GM12878 (cell line): ENCODE measurements around the gene GMDS. TPM values are rescaled to one million over a fixed set of nuclear protein-coding genes. Genes with fewer than 3 reads are reported as not detected.

Experiments
- BCL3 ChIP-seq: IDR thresholded peaks from 2 replicates; pipeline ENCODE4 v1.6.1; 2011; ENCODE audit warnings: borderline replicate concordance, low read depth, mild to moderate bottlenecking, moderate library complexity, low read length; ENCODE audit not compliant: insufficient read depth, poor library complexity, severe bottlenecking
- CEBPB ChIP-seq, 2 experiments: fragments of 150-350 bp in 1 of 2; IDR thresholded peaks; 2 replicates each; pipeline ENCODE4 v1.6.1; 2012 to 2014; ENCODE audit warnings: low read depth in 2 of 2, low read length in 2 of 2, borderline replicate concordance in 1 of 2, inconsistent platforms in 1 of 2
- GABPA ChIP-seq: IDR thresholded peaks from 2 replicates; pipeline ENCODE4 v1.6.1; 2014; ENCODE audit warnings: antibody characterized with exemption, low read depth, mild to moderate bottlenecking, inconsistent platforms
- MEF2B ChIP-seq: fragments of 450-650 bp; IDR thresholded peaks from 2 replicates; pipeline ENCODE4 v1.6.1; 2018; ENCODE audit warnings: mild to moderate bottlenecking, moderate library complexity; ENCODE audit not compliant: partially characterized antibody, poor library complexity, severe bottlenecking
- POLR2AphosphoS5 ChIP-seq: IDR thresholded peaks from 2 replicates; pipeline ENCODE4 v1.6.1; 2011; ENCODE audit warnings: mild to moderate bottlenecking, low read length, inconsistent platforms
- PRDM15 ChIP-seq: fragments of 450-650 bp; formaldehyde crosslinking; IDR thresholded peaks from 2 replicates; pipeline ENCODE4 v1.4.0; 2020; ENCODE audit warnings: mild to moderate bottlenecking, moderate library complexity
- SP1 ChIP-seq: IDR thresholded peaks from one replicate; pipeline ENCODE4 v1.6.1; 2011; ENCODE audit warnings: low read depth, low read length
- SREBF1 ChIP-seq: IDR thresholded peaks from 2 replicates; pipeline ENCODE4 v1.6.1; 2012; ENCODE audit warnings: mild to moderate bottlenecking, low read length
- SRF ChIP-seq, 2 experiments: IDR thresholded peaks; 2 replicates each; pipeline ENCODE4 v1.6.1; 2011; ENCODE audit warnings: low read depth in 2 of 2, low read length in 2 of 2, mild to moderate bottlenecking in 1 of 2, moderate library complexity in 1 of 2
- TCF12 ChIP-seq: IDR thresholded peaks from 2 replicates; pipeline ENCODE4 v1.6.1; 2011; ENCODE audit warnings: low read depth, mild to moderate bottlenecking, low read length
- TCF3 ChIP-seq: IDR thresholded peaks from 2 replicates; pipeline ENCODE4 v1.6.1; 2012; ENCODE audit warnings: low read depth, mild to moderate bottlenecking, low read length, borderline replicate concordance; ENCODE audit not compliant: insufficient read depth
- USF2 ChIP-seq: IDR thresholded peaks from 2 replicates; pipeline ENCODE4 v1.6.1; 2011; ENCODE audit warnings: low read depth, low read length, improper control_type of control experiment, borderline replicate concordance
- ZBTB40 ChIP-seq: fragments of 450-650 bp; IDR thresholded peaks from 2 replicates; pipeline ENCODE4 v1.6.1; 2016; ENCODE audit warnings: mild to moderate bottlenecking, moderate library complexity, borderline replicate concordance
- ZNF217 ChIP-seq: fragments of 450-650 bp; IDR thresholded peaks from 2 replicates; pipeline ENCODE4 v1.6.1; 2017; ENCODE audit warnings: antibody characterized with exemption, mild to moderate bottlenecking
- ZNF384 ChIP-seq: IDR thresholded peaks from 2 replicates; pipeline ENCODE4 v1.6.1; 2012; ENCODE audit warnings: low read depth, mild to moderate bottlenecking, low read length, improper control_type of control experiment, borderline replicate concordance
- polyA plus RNA-seq, 11 experiments: library from polyadenylated mRNA; depleted of rRNA in 4 of 11; unstranded in 6 of 11; stranded (reverse) in 5 of 11; fragments of >200 nt; fragmentation: Nextera tagmentation in 4 of 11; fragmentation: Illumina TruSeq in 1 of 11; extraction: Ambion mirVana in 4 of 11; extraction: Trizol in 1 of 11; gene quantifications; 1 replicate in 1 of 11; 2 replicates in 10 of 11; pipeline versions ENCODE4 v1.2.1 to v1.2.3, GENCODE V29; 2011 to 2016; ENCODE audit warnings: inconsistent platforms in 2 of 11, missing spikeins in 2 of 11, low read depth in 1 of 11
- total RNA-seq, 4 experiments: library from RNA; depleted of rRNA in 3 of 4; stranded (reverse); fragments of >200 nt in 3 of 4; fragmentation: Illumina TruSeq in 1 of 4; extraction: Trizol in 1 of 4; gene quantifications; 2 replicates each; pipeline versions ENCODE4 v1.2.1 to v1.2.3, GENCODE V29; 2013 to 2021

Gene GMDS
- total and polyA plus RNA-seq, 10 of the 15 experiments (the other 5 are each of a cell fraction or from before 2014, with no cell fraction given): 0.61 to 53.8 (median 29.3) TPM

GRCh38 chr6:2245103-2245876, at the start of gene GMDS (continued):
- TF ChIP-seq ZBTB40 (no peak), PRDM15 (no peak), BCL3 (peak; percentile 12), SREBF1 (no peak), CEBPB (IDR thresholded peaks at IDR 0.05; ENCODE audit: borderline replicate concordance in 1 of 2, low read depth in 2 of 2, low read length in 2 of 2) (no peak), ZNF217 (no peak; the same call in 1 of the 2 replicates), TCF12 (no peak), SP1 (peak; percentile 61), USF2 (no peak), ZNF384 (no peak), POLR2AphosphoS5 (peak; percentile 80), TCF3 (no peak), SRF (IDR thresholded peaks at IDR 0.05; ENCODE audit: low read depth in 2 of 2, low read length in 2 of 2) (no peak), GABPA (no peak), MEF2B (no peak)
